Measurements from ENCODE around the gene LMNA. TPM values are rescaled to one million over a fixed set of nuclear protein-coding genes. Genes with fewer than 3 reads are reported as not detected.

The LMNA gene
- total and polyA plus RNA-seq, 2 experiments from 2014 or later, result 208 to 345 TPM

GRCh38 chr1:156157966-156158365 lies 43.5 kb downstream of the LMNA start:
- no peaks in the 10 kb centered on the region for H3K36me3 ChIP-seq (replicated peaks; ENCODE audit: insufficient read depth, low read depth)
- no peak for DNase-seq (ENCODE audit: low spot score)
- WGBS (ENCODE audit: low lambda C conversion rate, missing lambda C conversion rate), result 83% methylated on average over 5 of the region's 5 CpGs
- H3K9me3 ChIP-seq (ENCODE audit: low read depth), result no peaks in the 10 kb centered on the region
- no peaks in the 10 kb centered on the region for H3K9me2 ChIP-seq (replicated peaks; ENCODE audit: insufficient read depth)
- H3K27ac ChIP-seq, result no peak overlapping the region
- no peak overlapping the region for H3K4me2 ChIP-seq
- H4K20me1 ChIP-seq (ENCODE audit: insufficient read depth, poor library complexity, severe bottlenecking), result no peaks in the 10 kb centered on the region
- no peak for TF ChIP-seq EZH2 (IDR thresholded peaks at IDR 0.05; ENCODE audit: borderline replicate concordance)
- TF ChIP-seq EZH2phosphoT487 (IDR thresholded peaks at IDR 0.05; ENCODE audit: low read depth, severe bottlenecking, unreplicated experiment), result no peak
- TF ChIP-seq, protein P1, sequence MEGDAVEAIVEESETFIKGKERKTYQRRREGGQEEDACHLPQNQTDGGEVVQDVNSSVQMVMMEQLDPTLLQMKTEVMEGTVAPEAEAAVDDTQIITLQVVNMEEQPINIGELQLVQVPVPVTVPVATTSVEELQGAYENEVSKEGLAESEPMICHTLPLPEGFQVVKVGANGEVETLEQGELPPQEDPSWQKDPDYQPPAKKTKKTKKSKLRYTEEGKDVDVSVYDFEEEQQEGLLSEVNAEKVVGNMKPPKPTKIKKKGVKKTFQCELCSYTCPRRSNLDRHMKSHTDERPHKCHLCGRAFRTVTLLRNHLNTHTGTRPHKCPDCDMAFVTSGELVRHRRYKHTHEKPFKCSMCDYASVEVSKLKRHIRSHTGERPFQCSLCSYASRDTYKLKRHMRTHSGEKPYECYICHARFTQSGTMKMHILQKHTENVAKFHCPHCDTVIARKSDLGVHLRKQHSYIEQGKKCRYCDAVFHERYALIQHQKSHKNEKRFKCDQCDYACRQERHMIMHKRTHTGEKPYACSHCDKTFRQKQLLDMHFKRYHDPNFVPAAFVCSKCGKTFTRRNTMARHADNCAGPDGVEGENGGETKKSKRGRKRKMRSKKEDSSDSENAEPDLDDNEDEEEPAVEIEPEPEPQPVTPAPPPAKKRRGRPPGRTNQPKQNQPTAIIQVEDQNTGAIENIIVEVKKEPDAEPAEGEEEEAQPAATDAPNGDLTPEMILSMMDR (IDR thresholded peaks at IDR 0.05; ENCODE audit: poor library complexity), result no peak
- H3K79me2 ChIP-seq, result no peaks in the 10 kb centered on the region
- no peak overlapping the region for H3K4me3 ChIP-seq
- no peaks in the 10 kb centered on the region for H3K27me3 ChIP-seq
- H2AFZ ChIP-seq, result no peak overlapping the region
- peaks cover 10% of the 10 kb centered on the region for H3K4me1 ChIP-seq (ENCODE audit: insufficient read depth)

- Histone ChIP-seq H3K4me2 (peak overlapping the region; percentile 82), H3K27ac (peak overlapping the region; percentile 74), H2AFZ (peak overlapping the region; percentile 87), H3K9me3 (ENCODE audit: low read depth) (no peaks in the 10 kb centered on the region), H3K4me1 (ENCODE audit: insufficient read depth) (peaks cover 10% of the 10 kb centered on the region), H3K4me3 (no peak overlapping the region), H3K79me2 (no peaks in the 10 kb centered on the region), H3K27me3 (no peaks in the 10 kb centered on the region), H4K20me1 (ENCODE audit: insufficient read depth, poor library complexity, severe bottlenecking) (no peaks in the 10 kb centered on the region), H3K36me3 (replicated peaks; ENCODE audit: insufficient read depth, low read depth) (no peaks in the 10 kb centered on the region), H3K9me2 (replicated peaks; ENCODE audit: insufficient read depth) (no peaks in the 10 kb centered on the region)
- DNase-seq (ENCODE audit: low spot score), result no peak
- 73% methylated on average over 13 of the region's 13 CpGs for WGBS (ENCODE audit: low lambda C conversion rate, missing lambda C conversion rate)
- TF ChIP-seq EZH2 (IDR thresholded peaks at IDR 0.05; ENCODE audit: borderline replicate concordance) (no peak), EZH2phosphoT487 (IDR thresholded peaks at IDR 0.05; ENCODE audit: low read depth, severe bottlenecking, unreplicated experiment) (no peak)
- TF ChIP-seq, protein P1 (IDR thresholded peaks at IDR 0.05; ENCODE audit: poor library complexity), result no peak
Observed at GRCh38 chr1:156160000-156160742, 45.7 kb downstream of the LMNA start.

- H3K4me3 ChIP-seq, result no peak overlapping the region
- peak overlapping the region; percentile 74 for H3K27ac ChIP-seq
Observed at GRCh38 chr1:156160743-156161171, 46.2 kb downstream of the LMNA start.

More at GRCh38 chr1:156160743-156161171, 46.2 kb downstream of the LMNA start:
- Histone ChIP-seq H3K4me2 (peak overlapping the region; percentile 82), H2AFZ (peak overlapping the region; percentile 87), H3K79me2 (no peaks in the 10 kb centered on the region), H3K9me3 (ENCODE audit: low read depth) (no peaks in the 10 kb centered on the region), H3K9me2 (replicated peaks; ENCODE audit: insufficient read depth) (no peaks in the 10 kb centered on the region), H3K27me3 (no peaks in the 10 kb centered on the region), H3K36me3 (replicated peaks; ENCODE audit: insufficient read depth, low read depth) (no peaks in the 10 kb centered on the region), H4K20me1 (ENCODE audit: insufficient read depth, poor library complexity, severe bottlenecking) (no peaks in the 10 kb centered on the region), H3K4me1 (ENCODE audit: insufficient read depth) (peaks cover 10% of the 10 kb centered on the region)
- DNase-seq (ENCODE audit: low spot score), result peak; percentile 85
- WGBS (ENCODE audit: low lambda C conversion rate, missing lambda C conversion rate), result 7% methylated on average over 15 of the region's 22 CpGs
- no peak for TF ChIP-seq EZH2 (IDR thresholded peaks at IDR 0.05; ENCODE audit: borderline replicate concordance)
- no peak for TF ChIP-seq EZH2phosphoT487 (IDR thresholded peaks at IDR 0.05; ENCODE audit: low read depth, severe bottlenecking, unreplicated experiment)
- TF ChIP-seq, protein P1 (IDR thresholded peaks at IDR 0.05; ENCODE audit: poor library complexity), result no peak

Measured in hepatocyte (in vitro differentiated cells).